ENCODE data around the gene ADCK2.
A peak's percentile ranks its signal among the peaks of the same experiment; 100 is the strongest.

The ADCK2 gene, protein sequence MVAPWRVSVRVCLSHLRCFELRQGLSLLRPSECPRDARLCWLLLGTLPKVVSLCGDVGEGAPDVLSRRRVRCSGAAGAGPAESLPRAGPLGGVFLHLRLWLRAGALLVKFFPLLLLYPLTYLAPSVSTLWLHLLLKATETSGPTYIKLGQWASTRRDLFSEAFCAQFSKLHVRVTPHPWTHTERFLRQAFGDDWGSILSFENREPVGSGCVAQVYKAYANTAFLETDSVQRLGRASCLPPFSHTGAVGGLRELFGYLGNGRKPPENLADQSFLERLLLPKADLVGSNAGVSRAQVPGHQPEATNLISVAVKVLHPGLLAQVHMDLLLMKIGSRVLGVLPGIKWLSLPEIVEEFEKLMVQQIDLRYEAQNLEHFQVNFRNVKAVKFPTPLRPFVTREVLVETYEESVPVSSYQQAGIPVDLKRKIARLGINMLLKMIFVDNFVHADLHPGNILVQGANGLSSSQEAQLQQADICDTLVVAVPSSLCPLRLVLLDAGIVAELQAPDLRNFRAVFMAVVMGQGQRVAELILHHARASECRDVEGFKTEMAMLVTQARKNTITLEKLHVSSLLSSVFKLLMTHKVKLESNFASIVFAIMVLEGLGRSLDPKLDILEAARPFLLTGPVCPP

DNA sequence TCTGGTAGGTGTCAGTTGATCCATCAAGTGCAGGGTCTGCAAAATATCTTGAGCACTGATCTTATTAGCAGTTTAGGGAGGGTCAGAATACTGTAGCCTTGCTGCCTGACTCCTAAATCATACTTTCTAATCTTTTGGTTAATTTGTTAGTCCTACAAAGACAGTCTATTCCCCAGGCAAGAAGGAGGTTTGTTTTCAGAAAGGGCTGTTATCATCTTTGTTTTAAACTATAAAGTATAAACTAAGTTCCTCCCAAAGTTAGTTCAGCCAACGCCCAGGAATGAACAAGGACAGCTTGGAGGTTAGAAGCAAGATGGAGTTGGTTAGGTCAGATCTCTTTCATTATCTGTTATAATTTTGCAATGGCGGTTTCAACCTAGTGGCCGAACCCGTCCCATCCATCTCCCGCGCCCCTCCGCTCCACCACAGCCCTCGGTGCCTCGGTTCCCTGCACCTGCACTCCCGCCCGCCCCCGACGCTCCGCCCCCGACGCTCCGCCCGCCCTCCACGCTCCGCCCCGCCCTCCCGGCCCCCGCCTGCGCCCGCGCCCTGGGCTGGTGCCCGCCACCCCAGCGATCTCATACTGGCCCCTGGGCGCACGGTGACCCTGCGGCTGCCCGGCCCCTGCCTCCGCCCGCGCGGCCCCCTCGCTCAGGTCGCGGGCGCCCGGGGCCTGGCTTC lies at the start of gene ADCK2:
TSS of gene ADCK2 (plus strand) at position 564 of the 681 bp plus-strand sequence. CDS start 386 bp downstream, outside the sequence.
- TF ChIP-seq TAF1 (IDR thresholded peaks at IDR 0.05; ENCODE audit: low read depth) (0 out of 2 replicates have a peak, but pooled peaks have one; percentile 16), CEBPB (IDR thresholded peaks at IDR 0.05) (no peak)

DNA sequence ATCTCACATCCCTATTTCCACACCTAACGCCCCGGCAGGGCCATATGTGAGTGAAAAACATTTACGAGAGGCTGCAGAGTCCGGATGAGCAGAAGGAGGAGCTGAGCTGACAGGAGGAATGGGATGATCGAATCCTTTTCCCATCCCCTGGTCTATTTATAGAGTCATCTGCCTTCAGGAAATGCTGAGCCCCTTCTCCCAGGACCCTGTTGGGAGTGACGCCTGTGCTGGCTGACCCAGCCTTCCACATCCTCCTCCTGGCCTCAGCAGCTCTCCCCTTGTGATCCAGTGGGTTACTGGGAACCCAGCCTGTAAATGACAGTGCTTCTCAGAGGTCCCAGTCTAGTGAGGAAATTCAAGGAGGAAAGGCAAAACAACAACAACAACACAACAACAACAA lies 48.8 kb upstream of the ADCK2 start:
- TF ChIP-seq, protein P1, sequence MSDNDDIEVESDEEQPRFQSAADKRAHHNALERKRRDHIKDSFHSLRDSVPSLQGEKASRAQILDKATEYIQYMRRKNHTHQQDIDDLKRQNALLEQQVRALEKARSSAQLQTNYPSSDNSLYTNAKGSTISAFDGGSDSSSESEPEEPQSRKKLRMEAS (IDR thresholded peaks at IDR 0.05): no peak
- TF ChIP-seq CREB1 (IDR thresholded peaks at IDR 0.05; ENCODE audit: low read depth) (no peak), EGR1 (IDR thresholded peaks at IDR 0.05) (no peak), EP300 (IDR thresholded peaks at IDR 0.05; ENCODE audit: borderline replicate concordance) (no peak), TAF1 (IDR thresholded peaks at IDR 0.05; ENCODE audit: low read depth) (no peak), NFIC (IDR thresholded peaks at IDR 0.05) (no peak), TCF12 (IDR thresholded peaks at IDR 0.05; ENCODE audit: low read depth) (no peak), RAD21 (IDR thresholded peaks at IDR 0.05; ENCODE audit: low read depth) (no peak), CEBPB (IDR thresholded peaks at IDR 0.05) (no peak)
- TF ChIP-seq, protein P2, sequence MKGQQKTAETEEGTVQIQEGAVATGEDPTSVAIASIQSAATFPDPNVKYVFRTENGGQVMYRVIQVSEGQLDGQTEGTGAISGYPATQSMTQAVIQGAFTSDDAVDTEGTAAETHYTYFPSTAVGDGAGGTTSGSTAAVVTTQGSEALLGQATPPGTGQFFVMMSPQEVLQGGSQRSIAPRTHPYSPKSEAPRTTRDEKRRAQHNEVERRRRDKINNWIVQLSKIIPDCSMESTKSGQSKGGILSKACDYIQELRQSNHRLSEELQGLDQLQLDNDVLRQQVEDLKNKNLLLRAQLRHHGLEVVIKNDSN (IDR thresholded peaks at IDR 0.05): no peak

DNA sequence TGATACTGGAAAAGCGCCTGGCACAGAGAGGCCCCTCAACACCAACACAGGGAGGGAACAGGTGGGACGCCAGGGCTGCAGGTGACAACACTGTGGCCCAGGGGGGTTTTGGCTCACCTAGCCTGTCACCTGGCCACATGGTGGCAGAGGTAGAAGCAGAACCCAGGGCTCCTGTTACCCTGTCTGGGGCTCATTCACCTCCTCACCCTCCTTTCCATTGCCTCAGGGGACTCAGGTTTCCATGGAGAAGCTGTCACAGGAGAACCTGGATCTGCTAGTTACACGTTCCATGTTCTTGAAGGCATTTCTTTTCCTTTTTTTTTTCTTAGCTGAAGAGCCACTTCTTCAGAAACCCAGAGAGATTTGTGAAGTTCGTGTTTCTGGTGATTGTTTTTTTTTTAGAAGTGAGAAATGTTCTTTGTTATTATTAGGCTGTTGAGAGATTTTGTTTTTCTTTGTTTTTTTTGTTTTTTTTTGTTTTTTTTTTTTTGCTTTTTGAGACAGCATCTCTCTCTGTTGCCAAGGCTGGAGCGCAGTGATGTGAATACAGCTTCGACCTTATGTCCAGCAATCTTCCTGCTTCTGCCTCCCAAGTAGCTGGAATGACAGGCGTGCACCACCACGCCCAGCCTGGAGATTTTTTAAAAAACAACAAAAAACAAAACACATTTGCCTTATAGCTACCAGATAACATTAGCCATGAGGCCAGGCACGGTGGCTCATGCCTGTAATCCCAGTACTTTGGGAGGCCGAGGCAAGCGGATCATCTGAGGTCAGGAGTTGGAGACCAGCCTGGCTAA lies 48.2 kb upstream of the ADCK2 start:
- TF ChIP-seq RAD21 (IDR thresholded peaks at IDR 0.05; ENCODE audit: low read depth) (peak; percentile 14; the same call in 1 of the 2 replicates), CREB1 (IDR thresholded peaks at IDR 0.05; ENCODE audit: low read depth) (no peak)

DNA sequence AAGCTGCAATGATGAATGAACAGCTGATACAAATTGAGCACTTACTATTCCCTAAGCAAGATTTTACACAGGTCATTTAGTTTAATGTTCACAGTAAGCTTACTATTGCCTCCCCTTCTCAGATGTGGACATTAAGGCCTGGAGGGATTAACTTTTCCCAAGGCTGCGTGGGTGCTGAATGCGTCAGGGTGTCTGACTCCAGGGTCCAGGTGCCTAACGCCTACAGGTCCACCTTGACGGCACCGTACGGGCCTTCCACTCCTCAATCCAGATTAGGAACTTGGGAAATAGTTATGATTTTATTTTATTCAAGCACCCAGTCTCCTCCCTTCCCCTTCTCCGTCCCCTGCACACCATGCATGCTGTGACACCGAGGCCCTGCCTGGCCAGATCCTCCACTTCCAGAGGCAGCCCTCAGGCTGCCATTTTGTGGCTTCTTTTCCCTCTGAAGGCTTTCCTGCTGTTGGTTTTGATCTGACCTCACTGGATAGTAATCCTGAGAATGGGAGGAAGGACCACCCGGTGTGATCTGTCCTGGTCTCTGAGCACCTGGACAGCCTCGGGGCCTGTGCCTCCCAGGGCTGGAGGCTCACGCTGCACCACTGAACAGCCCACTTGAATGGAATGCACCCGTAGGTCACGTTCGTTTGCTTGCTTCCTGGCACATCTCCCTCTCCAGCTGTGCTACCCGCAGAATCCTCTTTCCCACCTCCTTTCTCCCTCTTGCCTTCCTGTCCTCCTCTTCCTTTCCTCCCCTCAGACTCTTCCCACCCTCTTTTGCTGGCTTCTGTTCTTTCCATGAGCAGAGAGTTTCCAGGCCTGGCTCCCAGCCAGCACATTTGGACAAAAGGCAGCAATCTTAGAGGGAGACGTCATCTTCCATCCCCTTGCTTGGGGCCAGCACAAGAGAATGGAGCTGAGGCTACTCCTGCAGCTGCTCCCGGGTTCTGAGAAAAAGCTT lies 46.6 kb upstream of the ADCK2 start:
- TF ChIP-seq CREB1 (IDR thresholded peaks at IDR 0.05; ENCODE audit: low read depth) (peak; percentile 45; the same call in 1 of the 2 replicates), YY1 (IDR thresholded peaks at IDR 0.05; ENCODE audit: low read depth) (peak; percentile 76), NFIC (IDR thresholded peaks at IDR 0.05) (peak; percentile 97), ZBTB7A (IDR thresholded peaks at IDR 0.05; ENCODE audit: low read depth) (no peak), TEAD4 (IDR thresholded peaks at IDR 0.05) (peak; percentile 92), RAD21 (IDR thresholded peaks at IDR 0.05; ENCODE audit: low read depth) (peak; percentile 22; the same call in 1 of the 2 replicates), TCF12 (IDR thresholded peaks at IDR 0.05; ENCODE audit: low read depth) (peak; percentile 98), FOXM1 (IDR thresholded peaks at IDR 0.05; ENCODE audit: borderline replicate concordance, low read depth) (peak; percentile 77), CEBPB (IDR thresholded peaks at IDR 0.05) (peak; percentile 16; the same call in 1 of the 2 replicates), TAF1 (IDR thresholded peaks at IDR 0.05; ENCODE audit: low read depth) (0 out of 2 replicates have a peak, but pooled peaks have one; percentile 40), EGR1 (IDR thresholded peaks at IDR 0.05) (no peak), EP300 (IDR thresholded peaks at IDR 0.05; ENCODE audit: borderline replicate concordance) (peak; percentile 95)
- TF ChIP-seq, protein P1 (IDR thresholded peaks at IDR 0.05): peak; percentile 70
- TF ChIP-seq, protein P3, sequence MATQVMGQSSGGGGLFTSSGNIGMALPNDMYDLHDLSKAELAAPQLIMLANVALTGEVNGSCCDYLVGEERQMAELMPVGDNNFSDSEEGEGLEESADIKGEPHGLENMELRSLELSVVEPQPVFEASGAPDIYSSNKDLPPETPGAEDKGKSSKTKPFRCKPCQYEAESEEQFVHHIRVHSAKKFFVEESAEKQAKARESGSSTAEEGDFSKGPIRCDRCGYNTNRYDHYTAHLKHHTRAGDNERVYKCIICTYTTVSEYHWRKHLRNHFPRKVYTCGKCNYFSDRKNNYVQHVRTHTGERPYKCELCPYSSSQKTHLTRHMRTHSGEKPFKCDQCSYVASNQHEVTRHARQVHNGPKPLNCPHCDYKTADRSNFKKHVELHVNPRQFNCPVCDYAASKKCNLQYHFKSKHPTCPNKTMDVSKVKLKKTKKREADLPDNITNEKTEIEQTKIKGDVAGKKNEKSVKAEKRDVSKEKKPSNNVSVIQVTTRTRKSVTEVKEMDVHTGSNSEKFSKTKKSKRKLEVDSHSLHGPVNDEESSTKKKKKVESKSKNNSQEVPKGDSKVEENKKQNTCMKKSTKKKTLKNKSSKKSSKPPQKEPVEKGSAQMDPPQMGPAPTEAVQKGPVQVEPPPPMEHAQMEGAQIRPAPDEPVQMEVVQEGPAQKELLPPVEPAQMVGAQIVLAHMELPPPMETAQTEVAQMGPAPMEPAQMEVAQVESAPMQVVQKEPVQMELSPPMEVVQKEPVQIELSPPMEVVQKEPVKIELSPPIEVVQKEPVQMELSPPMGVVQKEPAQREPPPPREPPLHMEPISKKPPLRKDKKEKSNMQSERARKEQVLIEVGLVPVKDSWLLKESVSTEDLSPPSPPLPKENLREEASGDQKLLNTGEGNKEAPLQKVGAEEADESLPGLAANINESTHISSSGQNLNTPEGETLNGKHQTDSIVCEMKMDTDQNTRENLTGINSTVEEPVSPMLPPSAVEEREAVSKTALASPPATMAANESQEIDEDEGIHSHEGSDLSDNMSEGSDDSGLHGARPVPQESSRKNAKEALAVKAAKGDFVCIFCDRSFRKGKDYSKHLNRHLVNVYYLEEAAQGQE (IDR thresholded peaks at IDR 0.05; ENCODE audit: low read depth): no peak
- TF ChIP-seq, protein P2 (IDR thresholded peaks at IDR 0.05): no peak; the same call in 1 of the 2 replicates

DNA sequence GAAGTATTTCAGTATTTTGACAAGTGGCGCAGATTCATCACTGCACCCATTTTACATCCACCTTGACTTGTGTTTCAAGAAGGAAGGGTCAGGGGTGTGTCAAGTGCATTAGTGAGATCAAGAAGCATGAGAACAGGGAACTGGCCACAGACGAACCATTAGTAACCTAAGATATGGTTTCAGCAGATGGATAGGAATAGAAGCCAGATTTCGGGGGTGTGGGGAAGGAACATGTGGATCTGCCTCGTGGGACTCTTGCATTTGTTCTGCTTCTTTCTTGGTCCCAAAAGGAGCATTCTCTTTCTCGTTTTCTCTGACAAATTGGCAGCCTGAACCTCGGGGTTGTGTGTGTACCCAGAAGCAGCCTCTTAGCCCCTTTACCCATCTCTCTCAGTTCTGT lies 41.7 kb upstream of the ADCK2 start:
- TF ChIP-seq CEBPB (IDR thresholded peaks at IDR 0.05) (no peak), FOXM1 (IDR thresholded peaks at IDR 0.05; ENCODE audit: borderline replicate concordance, low read depth) (no peak), EGR1 (IDR thresholded peaks at IDR 0.05) (no peak), YY1 (IDR thresholded peaks at IDR 0.05; ENCODE audit: low read depth) (no peak), TCF12 (IDR thresholded peaks at IDR 0.05; ENCODE audit: low read depth) (no peak), ZBTB7A (IDR thresholded peaks at IDR 0.05; ENCODE audit: low read depth) (no peak), EP300 (IDR thresholded peaks at IDR 0.05; ENCODE audit: borderline replicate concordance) (no peak), CREB1 (IDR thresholded peaks at IDR 0.05; ENCODE audit: low read depth) (no peak), TAF1 (IDR thresholded peaks at IDR 0.05; ENCODE audit: low read depth) (no peak), TEAD4 (IDR thresholded peaks at IDR 0.05) (no peak), NFIC (IDR thresholded peaks at IDR 0.05) (no peak)
